Effector CD4-positive, alpha-beta T cell (primary cell): ENCODE data around the gene FMO5. TPM values are rescaled to one million over a fixed set of nuclear protein-coding genes. Genes with fewer than 3 reads are reported as not detected.
A peak's percentile ranks its signal among the peaks of the same experiment; 100 is the strongest.
"Not testable (repeated sequence)": the region's sequence is repeated elsewhere in the genome, so short reads cannot be mapped to it uniquely, and the experiment has no call there.

Source experiments
- DNase-seq: peaks from one replicate; pipeline ENCODE4 v3.0.0-alpha.2; 2020
- total RNA-seq: gene quantifications from one replicate; lab custom pipeline; 2026; lab: John Stamatoyannopoulos, UW

FMO5 gene, protein sequence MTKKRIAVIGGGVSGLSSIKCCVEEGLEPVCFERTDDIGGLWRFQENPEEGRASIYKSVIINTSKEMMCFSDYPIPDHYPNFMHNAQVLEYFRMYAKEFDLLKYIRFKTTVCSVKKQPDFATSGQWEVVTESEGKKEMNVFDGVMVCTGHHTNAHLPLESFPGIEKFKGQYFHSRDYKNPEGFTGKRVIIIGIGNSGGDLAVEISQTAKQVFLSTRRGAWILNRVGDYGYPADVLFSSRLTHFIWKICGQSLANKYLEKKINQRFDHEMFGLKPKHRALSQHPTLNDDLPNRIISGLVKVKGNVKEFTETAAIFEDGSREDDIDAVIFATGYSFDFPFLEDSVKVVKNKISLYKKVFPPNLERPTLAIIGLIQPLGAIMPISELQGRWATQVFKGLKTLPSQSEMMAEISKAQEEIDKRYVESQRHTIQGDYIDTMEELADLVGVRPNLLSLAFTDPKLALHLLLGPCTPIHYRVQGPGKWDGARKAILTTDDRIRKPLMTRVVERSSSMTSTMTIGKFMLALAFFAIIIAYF
- total RNA-seq, result not detected

DNA sequence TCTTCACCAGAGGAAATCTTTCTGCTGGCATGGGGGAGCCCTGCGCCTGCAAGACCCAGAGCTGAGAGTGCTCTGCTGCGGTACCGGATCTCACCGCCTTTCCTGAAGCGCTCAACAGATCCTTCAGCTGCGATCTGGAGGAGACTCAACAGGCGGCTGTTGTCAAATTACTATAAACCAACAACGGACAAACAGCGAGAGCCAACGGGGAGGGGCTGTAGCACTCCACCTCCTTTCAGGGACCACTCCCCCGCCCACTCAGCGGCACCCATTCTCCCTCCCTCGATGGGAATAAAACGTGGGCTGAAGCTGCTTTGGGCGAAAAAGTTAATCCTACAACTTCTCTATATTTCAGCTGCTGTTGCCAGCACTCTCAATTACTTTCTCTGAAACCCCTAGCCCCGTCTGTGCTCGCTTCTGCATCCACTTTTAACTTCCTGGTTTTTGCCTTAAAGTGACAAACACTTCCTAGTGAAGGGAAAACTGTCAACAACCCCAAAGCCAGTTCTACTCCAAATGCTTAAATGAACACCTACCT is at the start of gene FMO5:
Gene FMO5, minus strand, starts transcription at position 147 of the 538 bp plus-strand sequence. CDS start 310 bp downstream, outside the sequence.
- DNase-seq, result peak; percentile 36

DNA sequence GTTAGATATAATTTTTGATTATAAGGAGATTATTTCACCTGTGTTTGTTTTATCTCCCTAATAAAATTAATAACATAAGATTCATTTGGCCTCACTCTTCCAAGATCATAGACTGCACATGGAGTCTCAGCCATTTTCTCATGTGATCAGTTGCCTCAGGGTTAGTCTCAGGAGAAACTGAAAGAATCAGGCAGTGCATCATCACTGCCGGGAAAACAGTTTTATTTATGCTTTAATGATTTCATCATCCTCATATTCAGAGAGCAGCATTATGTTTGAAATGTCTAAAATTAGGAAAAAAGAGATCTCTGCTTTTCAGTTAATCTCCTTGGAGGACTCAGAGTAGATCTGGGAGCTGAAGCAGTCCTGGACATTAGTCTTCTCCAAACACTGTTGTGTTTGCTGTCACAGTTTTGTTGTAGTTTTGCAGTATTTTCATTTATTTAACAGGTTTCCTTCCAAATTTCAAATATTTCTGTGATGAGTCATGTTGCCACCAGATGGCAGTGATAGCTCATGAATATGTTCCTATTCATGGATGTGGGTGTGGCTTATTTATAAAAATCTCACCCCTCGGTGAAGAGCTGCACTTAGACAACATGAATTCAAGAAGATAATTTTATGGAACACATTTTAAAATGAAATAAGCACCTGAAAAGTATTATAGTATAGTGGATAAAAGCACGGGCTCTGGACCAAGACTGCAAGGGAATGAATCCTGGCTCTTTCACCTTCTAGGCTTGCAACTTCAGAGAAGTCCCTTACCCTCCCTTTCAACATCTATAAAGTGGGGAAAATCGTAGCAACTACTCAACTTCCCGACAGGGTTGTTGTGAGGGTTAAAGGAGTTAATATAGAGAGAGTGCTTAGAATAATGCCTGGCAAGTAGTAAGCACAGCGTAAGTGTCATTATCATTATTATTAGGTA is 48.5 kb upstream of the FMO5 start:
- DNase-seq, result peak; percentile 7

DNA sequence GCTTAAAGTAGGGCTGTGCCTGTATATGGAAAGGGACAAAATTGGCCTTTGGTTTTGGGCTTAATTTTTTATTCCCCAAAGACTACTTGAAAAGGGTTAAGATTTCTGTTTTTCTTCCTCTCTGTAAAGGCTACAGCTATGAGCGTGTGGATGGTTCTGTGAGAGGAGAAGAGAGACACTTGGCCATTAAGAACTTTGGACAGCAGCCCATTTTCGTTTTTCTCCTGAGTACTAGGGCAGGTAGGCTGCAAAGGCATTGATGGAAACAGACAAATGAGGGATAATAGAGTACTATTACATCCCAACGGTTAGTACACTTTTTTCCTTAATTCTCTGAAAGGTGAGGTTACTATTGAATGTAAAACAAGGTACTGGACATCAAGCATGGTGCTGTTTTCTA is 46.9 kb upstream of the FMO5 start:
- DNase-seq, result no peak

DNA sequence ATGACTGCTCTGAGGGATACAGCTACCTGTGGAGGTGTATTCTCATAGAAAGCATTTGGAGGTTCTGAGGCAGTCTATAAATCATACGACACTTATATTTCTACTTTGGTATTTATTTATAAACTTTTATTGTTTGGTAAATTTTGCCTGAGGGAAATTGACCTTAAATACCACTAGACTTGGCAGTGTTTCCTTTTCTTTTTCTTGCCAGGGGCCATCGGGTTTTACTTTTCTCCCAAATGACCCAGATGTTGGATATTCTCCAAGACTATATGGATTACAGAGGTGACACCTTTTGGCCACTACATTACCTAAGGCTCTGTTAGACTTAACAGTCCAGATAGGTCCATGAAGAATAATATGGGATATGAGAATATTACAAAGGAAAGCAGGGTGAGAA is 45.6 kb upstream of the FMO5 start:
- no peak for DNase-seq

DNA sequence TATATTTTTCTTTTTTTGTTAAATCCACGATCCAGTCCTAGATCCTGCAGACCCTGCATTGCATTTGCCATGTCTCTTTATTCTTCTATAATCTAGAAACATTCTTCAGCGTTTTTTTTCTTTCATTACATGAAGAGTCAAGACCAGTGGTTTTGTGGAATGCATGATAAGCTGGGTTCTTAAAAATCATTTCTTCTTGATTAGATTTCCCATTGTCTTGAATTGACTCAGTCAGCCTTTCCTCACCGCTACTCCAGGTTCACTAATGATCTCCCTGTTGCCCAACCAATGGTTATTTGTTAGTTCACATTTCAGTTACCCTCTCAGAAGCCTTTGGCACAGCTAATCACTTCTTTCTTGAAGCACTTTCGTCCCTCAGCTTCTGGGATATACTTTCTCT is 42.6 kb upstream of the FMO5 start:
- DNase-seq, result no peak

DNA sequence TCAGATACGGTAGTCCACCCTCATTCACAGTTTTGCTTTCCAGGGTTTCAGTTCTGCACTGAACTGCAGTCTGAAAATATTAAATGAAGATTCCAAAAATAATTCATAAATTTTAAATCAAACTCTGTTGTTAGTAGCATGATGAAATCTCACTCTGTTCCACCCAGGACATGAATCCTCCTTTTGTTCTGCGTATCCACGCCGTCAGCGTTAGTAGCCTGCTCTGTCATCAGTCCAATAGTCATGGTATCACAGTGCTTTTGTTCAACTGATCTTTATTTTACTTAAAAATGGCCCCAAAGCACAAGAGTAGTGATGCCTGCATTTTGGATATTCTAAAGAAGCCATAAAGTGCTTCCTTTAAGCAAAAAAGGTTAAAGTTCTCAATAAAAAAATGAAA is 41.2 kb upstream of the FMO5 start:
- DNase-seq, result no peak

DNA sequence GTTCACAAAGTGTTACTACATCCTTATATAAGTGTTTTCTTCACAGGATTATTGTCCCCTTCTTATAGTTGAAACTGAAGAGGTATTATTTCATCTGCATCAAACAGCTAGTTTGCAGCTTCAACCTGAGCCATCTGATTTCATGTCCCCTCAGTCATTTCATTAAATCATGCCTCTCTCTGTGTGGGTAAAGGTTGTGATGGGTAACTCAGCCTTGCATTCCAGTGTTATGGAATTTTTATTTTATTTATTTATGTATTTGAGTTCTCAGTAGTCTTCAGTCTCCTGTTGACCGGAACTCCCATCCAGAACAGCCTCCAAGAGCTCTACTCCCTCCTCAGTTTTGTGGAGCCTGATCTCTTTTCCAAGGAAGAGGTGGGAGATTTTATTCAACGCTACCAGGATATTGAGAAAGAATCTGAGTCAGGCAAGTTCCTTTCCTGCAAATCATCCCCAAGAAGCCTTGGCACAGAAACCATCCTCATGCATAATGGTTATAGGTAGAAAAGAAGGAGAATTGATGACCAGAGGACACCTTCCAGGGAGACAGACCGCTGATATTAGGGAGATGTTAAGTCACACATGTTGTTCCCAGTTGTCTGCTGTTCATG is 39.1 kb upstream of the FMO5 start:
- DNase-seq, result no peak

DNA sequence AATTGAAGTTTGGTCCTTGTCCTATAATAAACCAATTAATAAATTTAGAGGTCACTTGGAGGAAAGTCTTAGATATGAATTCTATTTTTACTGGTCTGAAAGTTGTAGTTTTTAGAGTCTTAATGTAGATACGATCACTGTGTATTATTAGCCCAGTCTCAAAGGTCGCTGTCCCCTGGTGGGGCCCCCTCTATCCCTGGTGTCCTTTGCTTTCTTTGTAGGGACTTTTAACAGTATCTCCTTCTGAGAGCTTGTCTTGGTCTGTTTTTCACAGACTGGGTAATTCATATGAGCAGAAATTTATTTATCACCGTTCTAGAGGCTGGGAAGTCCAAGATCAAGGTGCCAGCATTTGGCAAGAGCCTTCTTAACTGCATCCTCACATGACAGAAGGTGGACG is 35.8 kb upstream of the FMO5 start:
- DNase-seq, result no peak

DNA sequence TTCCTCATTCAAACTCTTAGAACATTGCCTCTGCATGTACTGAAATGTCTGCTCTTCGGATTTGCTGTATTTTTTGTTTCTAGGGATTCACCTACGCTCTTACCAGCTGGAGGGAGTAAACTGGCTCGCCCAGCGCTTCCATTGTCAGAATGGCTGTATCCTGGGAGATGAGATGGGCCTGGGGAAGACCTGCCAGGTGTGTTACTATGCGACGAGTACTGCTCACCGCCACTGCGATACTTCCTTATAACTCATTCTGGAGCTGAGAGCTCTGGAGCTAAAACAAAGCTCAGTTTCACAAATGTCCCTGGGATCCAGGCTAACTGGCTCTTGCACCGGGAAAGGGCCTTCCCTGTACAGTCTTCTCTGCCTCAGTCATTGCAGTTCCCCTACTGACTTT is 27.4 kb upstream of the FMO5 start:
- no peak for DNase-seq

DNA sequence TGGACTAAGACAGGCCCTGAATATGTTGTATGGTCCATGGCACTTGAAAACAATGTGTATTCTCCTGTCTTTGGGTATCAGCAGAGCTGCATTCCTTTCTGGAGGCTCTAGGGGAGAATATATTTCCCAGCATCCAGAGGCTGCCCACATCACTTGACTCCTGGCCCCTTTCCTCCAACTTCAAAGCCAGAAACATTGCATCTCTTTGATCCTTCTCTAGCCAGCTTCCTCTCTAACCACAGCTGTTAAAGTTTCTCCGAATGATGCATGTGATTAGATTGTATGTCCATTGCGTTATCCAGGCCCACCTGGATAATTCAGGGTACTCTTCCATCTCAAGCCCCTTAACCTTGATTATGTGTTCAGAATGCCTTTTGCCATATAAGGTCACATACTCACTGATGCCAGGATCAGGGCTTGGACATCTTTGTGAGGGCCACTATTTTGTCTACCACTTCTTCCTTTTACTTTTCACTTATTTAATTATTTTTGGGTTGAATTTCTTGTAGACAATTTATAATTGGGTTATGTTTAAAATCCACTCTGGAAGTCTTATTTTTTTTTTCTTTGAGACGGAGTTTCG is 22.6 kb upstream of the FMO5 start:
- no peak for DNase-seq

DNA sequence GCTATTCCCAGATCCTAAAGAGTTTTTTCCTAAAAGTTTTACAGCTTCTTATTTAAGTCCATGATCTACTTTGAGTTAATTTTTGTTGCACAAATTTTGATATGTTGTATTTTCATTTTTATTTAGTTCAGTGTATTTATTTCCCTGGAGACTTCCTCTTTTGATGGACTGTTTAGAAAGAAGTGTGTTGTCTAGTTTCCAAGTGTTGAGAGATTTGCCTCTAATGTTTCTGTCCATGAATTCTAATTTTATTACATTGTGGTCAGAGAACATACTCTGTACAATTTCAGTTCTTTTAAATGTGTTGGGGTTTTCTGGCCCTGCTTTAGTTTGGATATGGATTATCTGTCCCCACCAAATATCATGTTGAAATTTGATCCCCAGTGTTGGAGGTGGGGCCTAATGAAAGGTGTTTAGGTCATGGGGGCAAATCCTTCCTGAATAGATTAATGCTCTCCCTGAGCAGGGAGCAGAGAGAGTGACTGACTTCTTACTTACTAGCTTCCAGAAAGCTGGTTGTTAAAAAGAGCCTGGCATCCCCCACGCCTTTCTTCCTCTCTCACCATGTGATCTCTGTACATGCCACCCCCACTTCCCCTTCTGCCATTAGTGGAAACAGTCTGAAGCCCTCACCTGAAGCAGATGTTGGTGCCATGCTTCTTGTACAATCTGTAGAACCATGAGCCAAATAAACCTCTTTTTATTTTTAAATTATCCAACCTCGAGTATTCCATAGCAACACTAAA is 21.9 kb upstream of the FMO5 start:
- DNase-seq, result no peak

DNA sequence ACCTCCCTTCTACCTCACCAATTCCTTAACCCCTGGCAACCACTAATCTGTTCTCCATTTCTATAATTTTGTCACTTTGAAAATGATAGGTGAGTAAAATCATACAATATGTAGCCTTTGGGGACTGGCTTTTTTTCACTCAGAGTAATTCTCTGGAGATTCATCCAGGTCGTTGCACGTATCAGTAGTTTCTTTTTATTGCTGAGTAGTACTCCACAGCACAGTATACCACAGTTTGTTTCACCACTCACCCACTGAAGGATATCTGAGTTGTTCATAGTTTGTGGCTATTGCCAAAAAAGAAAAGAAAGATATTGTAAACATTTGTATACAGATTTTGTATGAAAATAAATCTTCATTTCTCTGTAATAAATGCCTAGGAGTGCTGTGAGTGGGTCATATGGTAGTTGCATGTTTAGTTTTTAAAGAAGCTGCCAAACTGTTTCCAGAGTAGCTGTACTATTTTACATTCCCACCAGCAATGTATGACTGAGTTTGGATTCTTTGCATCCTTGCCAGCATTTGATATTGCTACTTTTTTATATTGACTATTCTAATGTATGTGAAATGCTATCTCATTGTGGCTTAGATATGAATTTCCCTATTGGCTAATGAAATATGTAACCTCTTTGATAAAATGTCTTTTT is 21.0 kb upstream of the FMO5 start:
- DNase-seq, result no peak

DNA sequence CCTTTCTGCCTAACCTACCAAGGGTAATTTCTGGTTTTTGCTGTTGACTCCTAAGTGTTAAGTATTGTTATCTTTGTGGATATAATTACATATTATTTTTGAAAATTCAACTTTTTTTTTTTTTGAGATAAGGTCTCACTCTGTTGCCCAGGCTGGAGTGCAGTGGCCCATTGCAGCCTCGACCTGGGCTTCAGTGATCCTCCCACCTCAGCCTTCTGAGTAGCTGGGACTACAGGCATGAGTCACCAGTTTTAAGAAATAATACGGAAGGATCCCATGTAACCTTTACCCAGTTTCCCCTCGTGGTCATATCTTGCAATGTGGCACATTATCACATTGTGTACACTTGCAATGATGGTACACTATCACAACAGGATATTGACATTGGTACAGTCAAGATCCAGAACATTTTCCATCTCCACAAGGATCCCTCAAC is 20.5 kb upstream of the FMO5 start:
- DNase-seq, result no peak

DNA sequence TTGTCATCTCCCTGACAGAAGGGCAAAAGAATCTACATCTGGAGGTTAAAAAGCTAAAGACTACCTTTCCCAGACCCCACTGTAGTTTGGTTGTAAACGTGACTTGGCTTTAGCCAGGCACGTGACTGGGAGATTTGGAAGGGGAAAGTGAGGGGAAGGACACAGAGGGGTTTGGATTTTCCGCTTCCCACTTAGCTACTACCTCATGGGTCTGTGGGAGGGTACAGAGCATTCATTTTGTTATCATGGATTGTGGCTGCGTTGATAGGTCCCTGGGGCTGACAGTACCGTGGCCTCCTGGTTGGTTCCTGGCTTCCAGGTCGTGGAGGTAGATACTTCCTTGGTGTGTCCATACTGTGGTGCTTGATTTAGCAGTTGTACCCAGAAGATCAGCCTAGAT is 20.0 kb upstream of the FMO5 start:
- no peak for DNase-seq

DNA sequence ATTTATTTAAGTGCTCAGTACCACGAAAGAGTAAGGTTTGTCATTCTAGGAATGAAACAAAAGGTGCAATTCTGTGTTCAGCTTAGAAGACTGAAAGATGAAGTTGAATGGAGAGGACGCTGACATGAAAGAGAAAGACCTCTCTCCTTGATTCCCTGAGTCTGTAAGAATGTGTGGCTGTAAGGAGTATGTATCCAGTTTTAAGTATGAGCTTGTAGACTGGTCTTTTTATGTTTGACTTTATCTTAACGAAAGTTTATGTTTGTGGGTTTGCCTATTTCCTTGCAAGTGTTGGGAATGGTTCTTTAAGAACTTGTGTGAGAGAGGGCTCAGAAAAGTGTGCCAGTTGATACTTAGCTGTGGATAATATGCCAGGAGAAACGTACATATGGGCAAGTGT is 18.7 kb upstream of the FMO5 start:
- DNase-seq, result no peak

DNA sequence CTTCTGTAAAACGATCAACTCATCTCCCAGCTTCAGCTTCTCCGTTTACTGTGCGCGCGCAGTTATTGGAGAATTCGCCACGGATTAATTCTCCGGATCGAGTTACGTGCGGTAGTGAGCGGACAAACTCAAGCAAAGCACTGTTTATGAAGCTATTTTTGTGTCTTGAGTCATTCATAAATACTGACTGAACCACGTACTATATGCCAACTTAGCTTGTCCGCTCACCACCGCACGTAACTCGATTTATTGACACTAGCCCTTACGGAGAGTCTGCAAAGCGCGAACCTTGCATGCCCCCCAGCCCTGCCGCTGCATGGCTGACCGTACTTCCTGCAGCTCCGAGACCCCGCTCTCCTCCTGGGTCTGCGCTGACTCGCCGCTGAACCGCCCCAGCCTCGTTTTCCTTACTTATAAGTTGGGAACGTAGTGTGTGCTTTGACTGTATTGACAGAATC is 18.1 kb upstream of the FMO5 start:
- no peak for DNase-seq

DNA sequence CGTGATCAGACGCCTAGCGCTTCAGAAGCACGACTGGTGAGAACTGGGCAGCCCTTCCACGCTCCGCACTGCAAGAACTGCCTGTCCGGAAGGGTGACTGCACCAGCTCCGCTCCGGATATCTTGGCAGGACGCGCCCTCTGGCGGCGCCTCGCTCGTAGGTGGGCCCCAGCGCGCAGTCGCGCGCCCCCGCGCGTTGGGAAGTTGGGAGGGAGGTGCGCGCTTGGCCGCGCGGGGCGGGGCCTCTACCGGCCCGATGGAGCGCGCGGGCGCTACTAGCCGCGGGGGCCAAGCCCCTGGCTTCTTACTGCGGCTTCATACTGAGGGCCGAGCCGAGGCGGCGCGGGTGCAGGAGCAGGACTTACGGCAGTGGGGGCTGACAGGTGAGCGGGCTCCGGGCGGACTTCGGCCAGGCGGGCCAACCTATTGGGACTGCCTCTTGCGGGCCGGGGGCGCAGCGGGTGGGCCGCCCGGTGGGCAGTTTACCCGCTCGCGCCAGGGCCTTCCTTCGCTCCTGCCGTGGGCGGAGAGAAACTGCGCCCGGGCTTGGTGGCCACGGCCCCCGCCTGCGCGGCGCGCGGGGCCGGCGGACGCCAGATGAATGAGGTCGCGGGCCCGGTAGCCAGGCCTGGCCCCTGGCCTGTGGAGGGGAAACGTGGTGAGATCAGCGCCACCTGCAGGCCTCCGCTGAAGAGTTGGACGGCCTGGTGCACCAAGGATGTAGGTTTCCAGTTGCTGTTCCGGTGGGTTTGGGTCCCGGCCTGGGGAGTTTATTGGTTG is 17.5 kb upstream of the FMO5 start, which contains the start of gene CHD1L:
Gene CHD1L, plus strand, starts transcription at position 236 of the 779 bp plus-strand sequence. Its CDS starts 20 bp downstream, at position 256.
- DNase-seq, result peak; percentile 88

DNA sequence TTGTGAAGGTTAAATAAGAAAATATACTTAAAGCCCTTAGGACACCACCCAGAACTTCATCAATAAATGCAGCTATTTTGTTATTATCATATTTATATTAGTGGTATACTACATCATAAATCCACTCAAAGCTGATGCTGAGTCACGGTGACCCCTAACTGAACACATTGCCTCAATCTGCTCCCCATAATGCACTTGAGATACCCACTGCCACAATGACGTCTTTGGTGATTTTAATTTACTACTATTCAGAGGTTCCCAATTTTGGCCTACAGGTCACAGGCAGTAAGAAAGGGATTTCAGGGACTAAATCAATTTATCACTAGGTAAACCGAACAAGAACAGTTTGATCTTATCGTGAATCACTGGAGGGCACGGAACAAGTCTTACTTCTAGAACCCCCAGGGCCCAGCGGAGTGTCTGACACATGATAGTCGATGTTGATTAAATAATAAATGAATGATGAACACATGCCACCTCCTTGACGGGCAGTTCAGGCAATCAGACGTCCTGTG is 16.9 kb upstream of the FMO5 start:
- no peak for DNase-seq

DNA sequence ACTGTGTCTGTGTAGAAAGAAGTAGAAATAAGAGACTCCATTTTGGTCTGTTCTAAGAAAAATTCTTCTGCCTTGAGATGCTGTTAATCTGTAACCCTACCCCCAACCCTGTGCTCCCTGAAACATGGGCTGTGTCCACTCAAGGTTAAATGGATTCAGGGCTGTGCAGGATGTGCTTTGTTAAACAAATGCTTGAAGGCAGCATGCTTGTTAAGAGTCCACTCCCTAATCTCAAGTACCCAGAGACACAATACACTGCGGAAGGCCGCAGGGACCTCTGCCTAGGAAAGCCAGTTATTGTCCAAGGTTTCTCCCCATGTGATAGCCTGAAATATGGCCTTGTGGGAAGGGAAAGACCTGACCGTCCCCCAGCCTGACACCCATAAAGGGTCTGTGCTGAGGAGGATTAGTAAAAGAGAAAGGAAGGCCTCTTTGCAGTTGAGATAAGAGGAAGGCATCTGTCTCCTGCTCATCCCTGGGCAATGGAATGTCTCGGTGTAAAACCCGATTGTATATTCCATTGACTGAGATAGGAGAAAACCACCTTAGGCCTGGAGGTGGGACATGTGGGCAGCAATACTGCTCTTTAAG is 15.1 kb upstream of the FMO5 start:
- not testable (repeated sequence) for DNase-seq
